Right lobe of liver (tissue), 4 donors: ENCODE results near the gene TERT.

ENCODE experiments used
- POLR2A ChIP-seq: fragments of 450-650 bp; IDR thresholded peaks from one replicate; pipeline ENCODE4 v1.6.1; 2017; ENCODE audit warnings: antibody characterized with exemption, mild to moderate bottlenecking
- TF ChIP-seq, protein P1 (sequence below), 4 donors: fragments of 200-600 bp in 3 of 4; fragments of 450-650 bp in 1 of 4; IDR thresholded peaks; one replicate each; pipeline versions ENCODE4 v1.5.1 to v1.8.0; 2016 to 2022; ENCODE audit warnings: antibody characterized with exemption in 4 of 4, mild to moderate bottlenecking in 2 of 4
- donor health status: DM: no; HTN: no; CAD: no.
- donor health status: DM: no; HTN: no; CAD: no.
- donor health status: DM: no; HTN: yes; CAD: no.

DNA sequence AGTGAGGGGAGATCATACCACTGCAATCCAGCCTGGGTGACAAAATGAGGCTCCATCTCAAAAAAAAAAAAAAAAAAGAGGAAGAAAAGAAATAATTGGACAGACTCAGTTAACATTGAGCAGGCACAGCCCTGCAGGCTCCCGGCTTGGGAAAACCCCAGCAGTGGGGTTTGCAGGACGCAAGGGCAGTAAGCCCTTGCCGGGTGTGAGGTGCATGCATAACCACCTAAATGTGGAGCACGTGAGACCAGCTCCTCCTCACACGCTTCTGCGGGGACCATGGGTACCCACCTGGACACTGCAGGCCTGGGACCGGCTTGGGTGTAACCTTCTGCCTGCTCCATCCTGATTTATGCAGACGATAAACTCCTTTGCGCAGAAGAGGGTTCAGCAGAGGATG is 74.5 kb downstream of the TERT start:
- TF ChIP-seq, protein P1, sequence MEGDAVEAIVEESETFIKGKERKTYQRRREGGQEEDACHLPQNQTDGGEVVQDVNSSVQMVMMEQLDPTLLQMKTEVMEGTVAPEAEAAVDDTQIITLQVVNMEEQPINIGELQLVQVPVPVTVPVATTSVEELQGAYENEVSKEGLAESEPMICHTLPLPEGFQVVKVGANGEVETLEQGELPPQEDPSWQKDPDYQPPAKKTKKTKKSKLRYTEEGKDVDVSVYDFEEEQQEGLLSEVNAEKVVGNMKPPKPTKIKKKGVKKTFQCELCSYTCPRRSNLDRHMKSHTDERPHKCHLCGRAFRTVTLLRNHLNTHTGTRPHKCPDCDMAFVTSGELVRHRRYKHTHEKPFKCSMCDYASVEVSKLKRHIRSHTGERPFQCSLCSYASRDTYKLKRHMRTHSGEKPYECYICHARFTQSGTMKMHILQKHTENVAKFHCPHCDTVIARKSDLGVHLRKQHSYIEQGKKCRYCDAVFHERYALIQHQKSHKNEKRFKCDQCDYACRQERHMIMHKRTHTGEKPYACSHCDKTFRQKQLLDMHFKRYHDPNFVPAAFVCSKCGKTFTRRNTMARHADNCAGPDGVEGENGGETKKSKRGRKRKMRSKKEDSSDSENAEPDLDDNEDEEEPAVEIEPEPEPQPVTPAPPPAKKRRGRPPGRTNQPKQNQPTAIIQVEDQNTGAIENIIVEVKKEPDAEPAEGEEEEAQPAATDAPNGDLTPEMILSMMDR (IDR thresholded peaks at IDR 0.05), result no peak
- no peak for TF ChIP-seq POLR2A
